GM12874 (cell line): ENCODE measurements around the gene SPIN1.

Experiments
- CTCF ChIP-seq: IDR thresholded peaks from 2 replicates; pipeline ENCODE4 v1.5.1; 2011; ENCODE audit warnings: low read depth, mild to moderate bottlenecking, control low read depth, low read length, moderate library complexity; ENCODE audit not compliant: insufficient read depth

Gene SPIN1

DNA sequence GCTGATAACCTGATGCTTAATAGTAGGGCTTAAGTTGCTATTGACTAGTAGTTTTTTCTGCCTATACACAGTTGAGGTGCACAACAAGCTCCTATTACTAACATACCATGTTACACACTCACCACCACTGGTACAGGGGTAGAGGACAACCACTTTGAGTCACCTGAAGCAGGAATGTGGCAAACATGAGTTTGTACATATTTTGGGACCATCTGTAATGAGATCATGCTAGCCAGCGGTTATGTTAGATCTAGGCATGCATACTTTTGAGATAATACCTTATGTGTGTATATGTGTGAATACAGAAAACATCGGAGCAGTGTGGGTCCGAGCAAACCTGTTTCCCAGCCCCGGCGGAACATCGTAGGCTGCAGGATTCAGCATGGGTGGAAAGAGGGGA, 73.9 kb downstream of the SPIN1 start:
- no peak for TF ChIP-seq CTCF

DNA sequence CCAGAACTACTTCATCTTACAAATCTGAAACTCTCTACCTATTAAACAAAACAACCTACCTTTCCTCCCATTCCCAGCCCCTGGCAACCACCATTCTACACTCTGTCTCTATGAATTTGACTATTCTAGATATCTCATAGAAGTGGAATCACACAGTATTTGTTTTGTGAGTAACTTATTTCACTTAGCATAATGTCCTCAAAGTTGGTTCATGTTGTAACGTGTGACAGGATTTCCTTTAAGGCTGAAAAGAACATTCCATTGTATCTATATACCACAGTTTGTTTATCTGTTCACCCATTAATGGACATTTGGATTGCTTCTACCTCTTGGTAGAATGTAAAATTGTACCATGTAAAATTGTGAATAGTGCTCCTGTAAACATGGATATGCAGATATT, 76.6 kb downstream of the SPIN1 start:
- TF ChIP-seq CTCF, result no peak

- TF ChIP-seq CTCF, result no peak
Measured at GRCh38 chr9:88468226-88468625, 80.0 kb downstream of the SPIN1 start.

- no peak for TF ChIP-seq CTCF
Measured at GRCh38 chr9:88476491-88477271, 88.4 kb downstream of the SPIN1 start.

DNA sequence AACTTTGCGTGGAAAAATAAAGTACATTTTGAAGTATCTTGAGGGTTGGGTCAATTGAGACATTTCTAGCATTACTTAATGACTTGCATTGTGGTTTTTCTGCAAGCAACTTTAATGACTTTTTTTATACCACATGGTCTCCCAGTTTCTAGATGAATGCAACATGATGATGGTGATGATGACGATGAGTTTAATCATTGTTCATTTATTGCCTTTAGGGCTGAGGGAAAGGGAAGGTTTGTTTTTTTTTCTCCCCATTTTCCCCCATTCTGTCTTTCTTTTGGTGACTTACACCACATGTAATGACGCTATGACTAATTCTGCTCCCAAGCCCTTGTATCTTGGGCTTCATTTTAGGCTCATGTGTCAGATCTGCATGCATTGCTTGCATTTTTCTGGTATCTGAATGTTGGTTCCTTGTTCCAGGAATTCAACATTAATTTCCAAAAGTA, 89.1 kb downstream of the SPIN1 start:
- TF ChIP-seq CTCF, result no peak

DNA sequence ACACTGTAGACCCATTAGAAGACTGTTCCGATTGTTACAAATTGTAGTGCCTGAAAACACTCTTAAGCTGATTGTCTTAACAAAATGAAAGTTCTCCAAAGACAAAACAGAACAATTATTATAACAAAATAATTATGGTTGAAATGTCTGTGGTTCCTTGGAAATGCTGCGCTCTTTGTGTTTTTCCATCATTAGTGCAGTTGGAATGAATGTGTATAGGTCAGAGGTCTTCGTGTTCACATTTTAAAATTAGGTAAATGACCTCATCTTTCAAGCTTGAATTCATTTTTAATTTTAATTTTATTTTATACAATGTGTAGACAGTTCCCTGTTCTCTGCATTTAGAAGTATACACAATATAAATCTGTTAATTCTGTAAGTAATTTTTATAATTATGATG, 90.0 kb downstream of the SPIN1 start:
- TF ChIP-seq CTCF, result no peak

DNA sequence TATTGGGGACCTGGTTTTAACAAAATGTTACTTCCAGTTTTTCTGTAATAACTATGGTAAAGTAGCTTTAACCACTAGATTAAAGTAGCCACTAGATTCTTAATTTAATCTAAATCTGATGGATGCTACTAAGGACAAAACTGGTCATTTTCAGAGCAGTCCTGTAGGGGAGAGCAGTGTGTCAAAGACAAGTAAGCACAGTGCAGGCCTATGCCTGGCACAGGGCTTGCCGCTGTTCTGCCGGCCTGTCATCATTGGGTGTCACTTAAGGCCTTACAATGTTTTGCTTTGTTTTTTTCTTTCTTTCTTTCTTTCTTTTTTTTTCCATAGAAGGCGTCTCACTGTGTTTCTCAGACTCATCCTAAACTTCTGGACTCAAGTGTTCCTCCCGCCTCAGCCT, 93.7 kb downstream of the SPIN1 start:
- TF ChIP-seq CTCF, result no peak

- no peak for TF ChIP-seq CTCF
Measured at GRCh38 chr9:88488166-88488565, 99.9 kb downstream of the SPIN1 start.
